ENCODE data around the gene FNDC8.
"Not testable (repeated sequence)": the region's sequence is repeated elsewhere in the genome, so short reads cannot be mapped to it uniquely, and the experiment has no call there.

The FNDC8 gene

GRCh38 chr17:35146214-35146833 lies 24.9 kb downstream of the FNDC8 start:
- FAIRE-seq = no peak

- no peak for FAIRE-seq
Measured at GRCh38 chr17:35147375-35147905, 26.0 kb downstream of the FNDC8 start, which contains the start of gene UNC45B. Gene UNC45B, plus strand, starts transcription at chr17:35147817. Its CDS starts 447 bp downstream, at chr17:35148264.

GRCh38 chr17:35148144-35148543 lies 26.7 kb downstream of the FNDC8 start:
- FAIRE-seq = no peak

GRCh38 chr17:35149941-35150340 lies 28.5 kb downstream of the FNDC8 start:
- no peak for FAIRE-seq

GRCh38 chr17:35151080-35151479 lies 29.7 kb downstream of the FNDC8 start:
- FAIRE-seq = not testable (repeated sequence)

GRCh38 chr17:35152421-35153140 lies 31.2 kb downstream of the FNDC8 start:
- no peak for FAIRE-seq

GRCh38 chr17:35154196-35155165 lies 33.1 kb downstream of the FNDC8 start:
- FAIRE-seq = no peak

GRCh38 chr17:35155246-35155645 lies 33.8 kb downstream of the FNDC8 start:
- FAIRE-seq = no peak

- no peak for FAIRE-seq
Measured at GRCh38 chr17:35159940-35160339, 38.5 kb downstream of the FNDC8 start.

GRCh38 chr17:35160354-35161201 lies 39.2 kb downstream of the FNDC8 start:
- FAIRE-seq = no peak

- no peak for FAIRE-seq
Measured at GRCh38 chr17:35161281-35161761, 39.9 kb downstream of the FNDC8 start.

- FAIRE-seq = no peak
Measured at GRCh38 chr17:35162755-35163154, 41.3 kb downstream of the FNDC8 start.

- FAIRE-seq = no peak
Measured at GRCh38 chr17:35163886-35164285, 42.5 kb downstream of the FNDC8 start.

GRCh38 chr17:35164716-35165115 lies 43.3 kb downstream of the FNDC8 start:
- no peak for FAIRE-seq

- no peak for FAIRE-seq
Measured at GRCh38 chr17:35166526-35166925, 45.1 kb downstream of the FNDC8 start.

- FAIRE-seq = no peak
Measured at GRCh38 chr17:35167046-35167445, 45.6 kb downstream of the FNDC8 start.

- FAIRE-seq = no peak
Measured at GRCh38 chr17:35167666-35168065, 46.3 kb downstream of the FNDC8 start.

- no peak for FAIRE-seq
Measured at GRCh38 chr17:35169835-35170363, 48.5 kb downstream of the FNDC8 start.

- FAIRE-seq = no peak
Measured at GRCh38 chr17:35170968-35171771, 49.8 kb downstream of the FNDC8 start.

GRCh38 chr17:35171834-35172233 lies 50.4 kb downstream of the FNDC8 start:
- no peak for FAIRE-seq

- FAIRE-seq = not testable (repeated sequence)
Measured at GRCh38 chr17:35172321-35172720, 50.9 kb downstream of the FNDC8 start.
